Adrenal gland (tissue), 12 donors: Measurements from ENCODE around the gene IL1RAPL1. TPM values are rescaled to one million over a fixed set of nuclear protein-coding genes. Genes with fewer than 3 reads are reported as not detected.

Experiments used
- DNase-seq, 7 donors: peaks; one replicate each; pipeline ENCODE4 v3.0.0-alpha.2; 2019 to 2020
- H3K27ac ChIP-seq, 5 donors: fragments of 200-600 bp; sonication (generic) in 4 of 5; 1 replicate in 3 of 5; 2 replicates in 2 of 5; pipeline versions ENCODE4 v1.5.1 to v1.8.0; 2016 to 2020; ENCODE audit warnings: mild to moderate bottlenecking in 1 of 5
- H3K27me3 ChIP-seq: fragments of 200-600 bp; 2 replicates; pipeline ENCODE4 v1.8.0; 2021
- H3K36me3 ChIP-seq, 2 donors: fragments of 200-600 bp; replicated peaks in 1 of 2; 1 replicate in 1 of 2; 2 replicates in 1 of 2; pipeline versions ENCODE4 v1.5.1 to v1.8.0; 2018 to 2022
- H3K4me1 ChIP-seq, 2 donors: fragments of 200-600 bp; replicated peaks in 1 of 2; 1 replicate in 1 of 2; 2 replicates in 1 of 2; pipeline versions ENCODE4 v1.5.1 to v1.8.0; 2018 to 2021
- H3K4me3 ChIP-seq, 4 donors: fragments of 200-600 bp; sonication (generic) in 3 of 4; one replicate each; pipeline ENCODE4 v1.5.1; 2016 to 2018
- H3K9me3 ChIP-seq, 3 donors: fragments of 200-600 bp; sonication (generic) in 1 of 3; replicated peaks in 1 of 3; 1 replicate in 2 of 3; 2 replicates in 1 of 3; pipeline versions ENCODE4 v1.5.1 to v1.8.0; 2016 to 2021
- POLR2A ChIP-seq, 2 donors: fragments of 450-650 bp; IDR thresholded peaks; one replicate each; pipeline ENCODE4 v1.6.1; 2017; ENCODE audit warnings: antibody characterized with exemption in 2 of 2, mild to moderate bottlenecking in 2 of 2, moderate library complexity in 1 of 2
- WGBS, 4 donors: extraction: QIAGEN DNeasy Blood & Tissue Kit in 2 of 4; methylation state at CpG; one replicate each; pipeline versions ENCODE4 v1.1.5 to v1.1.7; 2013 to 2017; 5-methylcytosine and 5-hydroxymethylcytosine counted together
- intact Hi-C, 2 donors: fragments of 100-400 bp; cut with DNase I; formaldehyde crosslinking; loops; one replicate each; pipeline versions ENCODE4 v1.14.1 to v1.15.0; 2022 to 2023
- polyA plus RNA-seq, 3 donors: library from polyadenylated mRNA; stranded (reverse); fragments of 200-250 nt in 2 of 3; fragments of 350-450 nt in 1 of 3; fragmentation: Illumina TruSeq in 1 of 3; extraction: RNeasy Lipid Tissue Mini Kit (QIAGEN cat#74804) in 1 of 3; gene quantifications; one replicate each; pipeline ENCODE4 v1.2.3, GENCODE V29; 2013 to 2014
- total RNA-seq, 9 donors: library from RNA; depleted of rRNA in 4 of 9; stranded (reverse); fragments of >200 nt in 4 of 9; fragments of 120-200 nt in 1 of 9; fragmentation: NEBNext Ultra II Directional in 1 of 9; extraction: Animal tissue kit (Norgen Biotek cat#: 25700) in 1 of 9; gene quantifications; one replicate each; pipeline versions ENCODE4 v1.1.0 to v1.2.4, GENCODE V29; 2013 to 2023
- TF ChIP-seq, protein P1 (sequence below), 6 experiments: fragments of 450-650 bp in 4 of 6; fragments of 200-600 bp in 2 of 6; sonication (generic) in 1 of 6; IDR thresholded peaks; 1 replicate in 5 of 6; 2 replicates in 1 of 6; pipeline versions ENCODE4 v1.5.1 to v1.8.0; 2016 to 2021; ENCODE audit warnings: antibody characterized with exemption in 6 of 6, mild to moderate bottlenecking in 2 of 6, moderate library complexity in 1 of 6
- donor health status: healthy with polysubstance abuse.
- donor health status: Bipolar disorder and iron deficiency.
- donor health status: DM: yes; HTN: yes; CAD: no.
- donor health status: DM: no; HTN: no; CAD: no.
- donor health status: DM: no; HTN: no; CAD: no.
- donor health status: DM: yes; HTN: yes; CAD: no.

IL1RAPL1 gene
- total and polyA plus RNA-seq, 12 donors = 1.1 TPM; not detected in 11

DNA sequence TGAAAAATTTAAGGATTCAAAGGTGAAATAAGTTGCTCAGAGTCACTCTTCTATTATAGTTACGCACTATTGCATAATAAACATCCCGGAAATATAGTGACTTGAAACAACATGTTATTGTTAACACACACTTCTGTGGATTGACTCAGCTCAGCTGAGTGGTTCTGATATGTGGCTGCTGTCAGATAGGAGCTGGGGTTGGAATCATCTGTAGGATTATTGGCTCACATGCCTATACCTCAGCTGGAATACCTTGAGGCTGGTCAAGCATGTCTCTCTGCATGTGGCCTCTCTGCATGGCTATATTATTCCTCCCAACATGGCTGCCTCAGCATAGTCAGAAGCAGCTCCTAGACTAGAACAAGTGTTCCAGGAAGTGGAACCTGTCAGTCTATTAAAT lies 1141.4 kb downstream of the IL1RAPL1 start:
- intact Hi-C loops = no loop called here
- Histone ChIP-seq H3K27ac (no peak overlapping the region), H3K9me3 (no peaks in the 10 kb centered on the region), H3K36me3 (no peaks in the 10 kb centered on the region), H3K4me1 (no peaks in the 10 kb centered on the region), H3K4me3 (no peak overlapping the region), H3K27me3 (no peaks in the 10 kb centered on the region)
- TF ChIP-seq POLR2A (IDR thresholded peaks at IDR 0.05) = no peak
- TF ChIP-seq, protein P1, sequence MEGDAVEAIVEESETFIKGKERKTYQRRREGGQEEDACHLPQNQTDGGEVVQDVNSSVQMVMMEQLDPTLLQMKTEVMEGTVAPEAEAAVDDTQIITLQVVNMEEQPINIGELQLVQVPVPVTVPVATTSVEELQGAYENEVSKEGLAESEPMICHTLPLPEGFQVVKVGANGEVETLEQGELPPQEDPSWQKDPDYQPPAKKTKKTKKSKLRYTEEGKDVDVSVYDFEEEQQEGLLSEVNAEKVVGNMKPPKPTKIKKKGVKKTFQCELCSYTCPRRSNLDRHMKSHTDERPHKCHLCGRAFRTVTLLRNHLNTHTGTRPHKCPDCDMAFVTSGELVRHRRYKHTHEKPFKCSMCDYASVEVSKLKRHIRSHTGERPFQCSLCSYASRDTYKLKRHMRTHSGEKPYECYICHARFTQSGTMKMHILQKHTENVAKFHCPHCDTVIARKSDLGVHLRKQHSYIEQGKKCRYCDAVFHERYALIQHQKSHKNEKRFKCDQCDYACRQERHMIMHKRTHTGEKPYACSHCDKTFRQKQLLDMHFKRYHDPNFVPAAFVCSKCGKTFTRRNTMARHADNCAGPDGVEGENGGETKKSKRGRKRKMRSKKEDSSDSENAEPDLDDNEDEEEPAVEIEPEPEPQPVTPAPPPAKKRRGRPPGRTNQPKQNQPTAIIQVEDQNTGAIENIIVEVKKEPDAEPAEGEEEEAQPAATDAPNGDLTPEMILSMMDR (IDR thresholded peaks at IDR 0.05) = no peak
- WGBS, 4 donors = 80 to 100% (median 91%) methylated on average over 2 of the region's 2 CpGs
- no peak for DNase-seq

DNA sequence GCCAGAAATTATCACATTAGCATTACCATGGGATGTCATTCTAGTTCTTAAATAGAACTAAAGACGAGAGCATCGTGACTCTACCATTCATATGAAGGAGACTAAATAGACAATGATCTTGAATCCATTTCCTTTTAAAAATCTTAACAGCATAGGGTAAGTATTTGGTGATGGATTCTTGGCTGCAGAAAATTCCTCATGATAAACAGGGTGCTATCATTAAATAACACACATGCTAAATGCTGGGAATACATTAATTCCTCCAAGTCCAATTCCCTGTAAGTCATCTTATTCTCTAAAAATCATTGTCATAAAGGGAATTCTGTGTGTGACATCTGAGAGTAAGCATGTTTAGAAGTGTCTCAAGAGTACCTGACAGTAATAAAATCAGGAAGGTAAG lies 1157.7 kb downstream of the IL1RAPL1 start:
- 68 to 87% (median 84%) methylated on average over 2 of the region's 2 CpGs for WGBS, 4 donors
- H3K4me1 ChIP-seq = no peaks in the 10 kb centered on the region
- no peak overlapping the region for H3K4me3 ChIP-seq
- no peaks in the 10 kb centered on the region for H3K36me3 ChIP-seq
- no peak for DNase-seq
- no peak overlapping the region for H3K27ac ChIP-seq
- H3K9me3 ChIP-seq = no peaks in the 10 kb centered on the region
- H3K27me3 ChIP-seq = no peaks in the 10 kb centered on the region
- intact Hi-C loops = no loop called here
- no peak for TF ChIP-seq POLR2A (IDR thresholded peaks at IDR 0.05)
- TF ChIP-seq, protein P1 (IDR thresholded peaks at IDR 0.05) = no peak

DNA sequence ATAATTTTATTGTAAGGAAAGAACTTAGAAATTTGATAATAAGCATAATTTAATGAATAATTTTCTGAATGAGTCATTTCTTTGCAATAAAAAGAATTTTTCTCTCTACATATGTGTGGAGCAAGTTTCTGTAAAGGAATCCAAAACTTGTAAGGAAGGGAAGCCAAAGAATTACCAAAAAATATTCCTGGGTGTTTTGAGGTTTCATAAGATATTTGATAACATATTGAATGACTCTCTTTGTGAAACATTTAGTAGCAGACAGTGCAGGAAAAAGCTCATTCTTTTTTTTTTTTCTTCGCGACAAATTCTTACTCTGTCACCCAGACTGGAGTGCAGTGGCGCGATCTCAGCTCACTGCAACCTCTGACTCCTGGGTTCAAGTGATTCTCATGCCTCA lies 1159.1 kb downstream of the IL1RAPL1 start:
- H3K4me1 ChIP-seq = no peaks in the 10 kb centered on the region
- intact Hi-C loops = no loop called here
- no peak overlapping the region for H3K4me3 ChIP-seq
- H3K9me3 ChIP-seq = no peaks in the 10 kb centered on the region
- TF ChIP-seq POLR2A (IDR thresholded peaks at IDR 0.05) = no peak
- TF ChIP-seq, protein P1 (IDR thresholded peaks at IDR 0.05) = no peak
- 66 to 97% (median 86%) methylated on average over 4 of the region's 4 CpGs for WGBS, 4 donors
- H3K36me3 ChIP-seq = no peaks in the 10 kb centered on the region
- no peak overlapping the region for H3K27ac ChIP-seq
- H3K27me3 ChIP-seq = no peaks in the 10 kb centered on the region
- DNase-seq = no peak

DNA sequence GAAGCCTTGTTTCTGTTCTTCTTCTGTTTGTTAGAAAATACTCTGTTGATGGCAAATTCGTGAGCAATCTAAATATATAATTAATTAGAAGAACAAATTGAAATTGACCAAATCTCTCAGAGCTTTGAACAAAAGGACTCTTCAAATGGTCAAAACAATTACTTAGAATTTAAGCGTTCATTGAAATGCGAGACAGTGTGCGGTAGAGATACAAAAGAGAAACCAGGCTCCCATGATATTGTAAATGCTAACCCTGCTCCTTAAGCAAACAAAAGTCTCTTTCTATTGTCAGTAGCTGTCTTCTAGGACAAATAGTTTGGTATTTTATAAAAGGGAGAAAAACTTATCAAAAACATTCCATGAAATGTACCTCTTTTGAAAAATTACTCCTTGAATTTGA lies 1174.8 kb downstream of the IL1RAPL1 start:
- Histone ChIP-seq H3K9me3 (no peaks in the 10 kb centered on the region), H3K36me3 (no peaks in the 10 kb centered on the region), H3K27ac (no peak overlapping the region), H3K4me3 (no peak overlapping the region), H3K27me3 (no peaks in the 10 kb centered on the region), H3K4me1 (no peaks in the 10 kb centered on the region)
- TF ChIP-seq, protein P1 (IDR thresholded peaks at IDR 0.05) = no peak
- intact Hi-C loops = no loop called here
- no peak for DNase-seq
- 61 to 73% (median 65%) methylated on average over 4 of the region's 4 CpGs for WGBS, 4 donors
